ENCODE measurements around the gene KCNIP4.

KCNIP4 gene

GRCh38 chr4:20895988-20896387, 1052.6 kb downstream of the KCNIP4 start:
- no peak for DNase-seq (ENCODE audit: low read depth)
- H3K4me3 ChIP-seq (ENCODE audit: low read depth, low read length), result no peak overlapping the region
- no peak for TF ChIP-seq CTCF (IDR thresholded peaks at IDR 0.05; ENCODE audit: low read depth, low read length, missing control alignments)

- no peak for DNase-seq (ENCODE audit: low read depth)
- TF ChIP-seq CTCF (IDR thresholded peaks at IDR 0.05; ENCODE audit: low read depth, low read length, missing control alignments), result no peak
Observed at GRCh38 chr4:20895208-20895607, 1053.4 kb downstream of the KCNIP4 start.

GRCh38 chr4:20890761-20891160, 1057.8 kb downstream of the KCNIP4 start:
- TF ChIP-seq CTCF (IDR thresholded peaks at IDR 0.05; ENCODE audit: low read depth, low read length, missing control alignments), result no peak
- DNase-seq (ENCODE audit: low read depth), result no peak
- H3K4me3 ChIP-seq (ENCODE audit: low read depth, low read length), result no peak overlapping the region

More at GRCh38 chr4:20895208-20895607, 1053.4 kb downstream of the KCNIP4 start:
- no peak overlapping the region for H3K4me3 ChIP-seq (ENCODE audit: low read depth, low read length)

GRCh38 chr4:20889901-20890300, 1058.7 kb downstream of the KCNIP4 start:
- TF ChIP-seq CTCF (IDR thresholded peaks at IDR 0.05; ENCODE audit: low read depth, low read length, missing control alignments), result no peak
- no peak for DNase-seq (ENCODE audit: low read depth)
- H3K4me3 ChIP-seq (ENCODE audit: low read depth, low read length), result no peak overlapping the region

GRCh38 chr4:20883677-20884076, 1064.9 kb downstream of the KCNIP4 start:
- no peak for DNase-seq (ENCODE audit: low read depth)
- no peak for TF ChIP-seq CTCF (IDR thresholded peaks at IDR 0.05; ENCODE audit: low read depth, low read length, missing control alignments)
- no peak overlapping the region for H3K4me3 ChIP-seq (ENCODE audit: low read depth, low read length)

GRCh38 chr4:20883231-20883630, 1065.3 kb downstream of the KCNIP4 start:
- H3K4me3 ChIP-seq (ENCODE audit: low read depth, low read length), result no peak overlapping the region
- no peak for DNase-seq (ENCODE audit: low read depth)
- no peak for TF ChIP-seq CTCF (IDR thresholded peaks at IDR 0.05; ENCODE audit: low read depth, low read length, missing control alignments)

- no peak overlapping the region for H3K4me3 ChIP-seq (ENCODE audit: low read depth, low read length)
- DNase-seq (ENCODE audit: low read depth), result no peak
Observed at GRCh38 chr4:20882500-20882899, 1066.1 kb downstream of the KCNIP4 start.

More at GRCh38 chr4:20882500-20882899, 1066.1 kb downstream of the KCNIP4 start:
- no peak for TF ChIP-seq CTCF (IDR thresholded peaks at IDR 0.05; ENCODE audit: low read depth, low read length, missing control alignments)
